HG03095 (cell line): ENCODE results near the gene MC1R.
"Not testable (repeated sequence)": the region's sequence is repeated elsewhere in the genome, so short reads cannot be mapped to it uniquely, and the experiment has no call there.

Experiments
- ATAC-seq: cut with Tn5 transposase; IDR thresholded peaks from one replicate; pipeline ENCODE4 v1.9.1; 2021; ENCODE audit warnings: moderate library complexity; ENCODE audit not compliant: unreplicated experiment

Gene MC1R

GRCh38 chr16:89918453-89919347 is at the start of gene MC1R:
MC1R (plus strand) TSS chr16:89918862; CDS start chr16:89919259, 397 bp downstream.
- no peak for ATAC-seq

- ATAC-seq = no peak
These were observed 48.8 kb upstream of the MC1R start for GRCh38 chr16:89869911-89870310.

GRCh38 chr16:89870440-89870839 is 48.2 kb upstream of the MC1R start:
- no peak for ATAC-seq

DNA sequence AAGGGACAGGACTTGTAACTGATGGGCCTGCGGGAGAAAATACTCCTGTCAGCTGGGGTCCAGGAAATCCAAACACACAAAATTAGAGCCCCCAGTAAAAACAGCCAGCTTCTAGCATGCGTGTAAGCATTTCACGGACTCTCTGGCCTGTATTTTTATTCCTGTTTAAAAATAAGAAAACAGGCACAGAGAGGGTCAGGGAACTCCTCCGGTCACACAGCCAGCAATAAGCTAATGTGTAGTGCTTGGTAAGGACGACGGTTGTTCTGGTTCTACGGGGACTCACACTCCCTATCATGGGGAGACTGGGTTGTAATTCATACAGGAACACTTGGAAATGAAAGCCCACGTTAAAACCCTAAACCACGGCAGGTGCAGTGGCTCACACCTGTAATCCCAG is 46.8 kb upstream of the MC1R start:
- ATAC-seq = no peak

DNA sequence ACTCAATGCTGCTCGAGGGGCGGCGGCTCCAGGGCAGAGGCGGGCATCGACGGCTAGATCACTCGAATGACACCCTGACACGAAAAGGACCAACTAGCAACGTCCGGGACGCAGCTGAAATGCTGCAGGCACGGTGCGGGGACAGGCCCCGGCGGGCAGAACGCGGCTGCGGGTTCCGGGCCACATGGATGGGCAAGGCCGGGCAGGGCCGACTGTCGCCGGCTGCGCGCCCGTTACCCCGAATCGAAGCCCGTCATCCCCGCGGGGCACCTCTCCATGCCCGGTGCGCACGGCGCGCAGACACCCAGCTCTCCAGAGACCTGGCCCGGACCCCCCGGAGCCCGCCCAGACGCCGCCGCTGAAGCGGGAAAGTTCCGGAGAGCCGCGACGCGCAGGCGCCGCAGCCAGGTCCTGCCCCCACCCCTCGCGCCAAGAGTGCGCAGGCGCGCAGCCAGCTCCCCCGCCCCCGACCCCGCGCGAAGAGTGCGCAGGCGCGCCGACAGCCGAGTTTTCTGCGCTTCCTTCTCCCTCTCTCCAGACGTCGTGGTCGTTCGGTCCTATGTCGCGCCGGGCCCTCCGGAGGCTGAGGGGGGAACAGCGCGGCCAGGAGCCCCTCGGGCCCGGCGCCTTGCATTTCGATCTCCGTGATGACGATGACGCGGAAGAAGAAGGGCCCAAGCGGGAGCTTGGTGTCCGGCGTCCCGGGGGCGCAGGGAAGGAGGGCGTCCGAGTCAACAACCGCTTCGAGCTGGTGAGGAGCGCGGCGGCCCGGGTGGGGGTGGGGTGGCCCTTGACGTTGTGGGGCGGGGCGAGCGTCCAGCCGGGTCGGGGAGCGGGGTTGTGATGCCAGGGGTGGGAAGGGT is 45.3 kb upstream of the MC1R start, which contains the start of gene TCF25:
TSS of gene TCF25 (plus strand) at position 484 of the 863 bp plus-strand sequence. CDS start at position 560, 76 bp downstream.
- peak; percentile 25 for ATAC-seq

DNA sequence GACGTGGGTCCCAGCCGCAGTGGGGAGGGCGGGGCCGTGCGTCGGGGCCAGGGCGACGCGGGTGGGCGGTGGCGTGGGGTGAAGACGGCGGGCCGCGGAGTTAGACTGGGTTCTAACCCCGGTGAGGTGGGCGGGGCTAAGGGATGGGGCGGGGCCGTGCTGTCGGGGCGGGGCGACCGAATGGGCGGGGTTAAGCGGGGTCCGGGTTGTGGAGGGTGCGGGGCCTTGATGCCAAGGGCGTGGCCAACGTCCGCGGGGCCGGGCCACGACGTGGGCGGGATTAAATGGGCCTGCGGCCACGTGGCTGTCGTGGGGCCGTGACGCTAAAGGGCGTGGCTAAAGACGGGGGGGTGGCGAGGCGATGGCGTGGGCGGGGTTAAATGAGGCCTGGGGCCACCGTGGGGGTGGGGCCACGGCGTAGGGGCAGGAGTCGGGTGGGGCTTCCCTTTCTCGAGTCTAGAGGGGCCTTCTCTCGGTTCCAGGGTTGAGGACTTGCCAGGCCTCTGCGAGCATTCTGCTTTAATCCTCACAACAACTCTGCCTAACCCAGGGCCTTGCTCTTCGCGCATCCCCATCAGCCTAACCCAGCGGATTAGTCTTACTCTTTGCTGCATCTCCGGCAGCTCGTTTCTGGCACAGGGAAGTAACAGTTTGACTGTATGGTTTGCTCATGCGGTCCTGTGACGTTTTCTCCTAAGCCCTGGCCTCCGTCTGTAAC is 44.5 kb upstream of the MC1R start:
- ATAC-seq = peak; percentile 52

- not testable (repeated sequence) for ATAC-seq
These were observed 39.5 kb upstream of the MC1R start for GRCh38 chr16:89879123-89879522.

GRCh38 chr16:89880477-89881367 is 37.9 kb upstream of the MC1R start:
- no peak for ATAC-seq

- no peak for ATAC-seq
These were observed 37.3 kb upstream of the MC1R start for GRCh38 chr16:89881368-89881730.

DNA sequence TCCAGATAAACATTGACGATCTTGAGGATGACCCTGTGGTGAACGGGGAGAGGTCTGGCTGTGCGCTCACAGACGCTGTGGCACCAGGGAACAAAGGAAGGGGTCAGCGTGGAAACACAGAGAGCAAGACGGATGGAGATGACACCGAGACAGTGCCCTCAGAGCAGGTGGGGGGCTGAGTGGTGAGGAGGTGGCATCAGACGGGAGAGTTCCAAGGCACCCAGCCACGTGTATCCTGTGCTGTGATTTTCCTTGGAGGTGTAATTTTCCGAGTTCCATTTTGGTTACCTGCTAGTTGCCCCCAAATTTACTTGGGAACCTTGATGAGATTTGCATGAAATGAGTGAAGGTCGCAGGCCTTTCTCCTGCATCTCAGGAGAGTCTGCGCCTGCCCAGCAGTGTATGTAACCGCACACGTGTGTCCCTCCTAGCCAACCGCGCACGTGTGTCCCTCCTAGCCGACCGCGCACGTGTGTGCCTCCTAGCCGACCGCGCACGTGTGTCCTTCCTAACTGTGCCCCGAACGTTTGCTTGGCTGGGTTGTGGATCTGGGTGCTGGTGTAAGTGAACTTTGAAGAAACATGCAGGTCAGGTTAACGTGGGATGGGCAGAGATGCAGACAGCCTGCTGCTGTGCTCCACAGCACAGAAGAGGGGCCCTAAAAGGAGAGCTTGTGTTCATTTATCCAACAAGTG is 35.2 kb upstream of the MC1R start:
- no peak for ATAC-seq

GRCh38 chr16:89884041-89884421 is 34.6 kb upstream of the MC1R start:
- no peak for ATAC-seq

DNA sequence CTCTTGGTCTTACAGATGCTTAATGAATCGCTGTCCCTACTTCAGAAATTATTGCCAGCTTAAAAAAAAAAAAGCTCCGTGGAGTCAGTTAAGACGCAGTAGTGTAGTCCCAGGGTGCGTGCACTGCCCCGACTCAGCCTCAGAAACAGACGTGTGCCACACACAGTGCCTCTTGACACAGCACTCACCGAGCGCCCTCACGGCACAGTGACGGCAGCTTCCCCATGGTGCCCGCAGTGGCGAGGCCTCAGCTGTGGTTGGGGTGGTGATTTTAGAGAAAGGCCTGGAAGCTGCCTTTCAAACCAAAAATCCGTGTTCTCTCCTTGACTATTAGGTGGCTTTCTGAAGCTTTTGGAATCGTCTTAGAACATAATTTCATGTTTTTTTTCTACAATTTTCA is 31.4 kb upstream of the MC1R start:
- ATAC-seq = no peak

GRCh38 chr16:89890200-89890599 is 28.5 kb upstream of the MC1R start:
- ATAC-seq = no peak

- no peak for ATAC-seq
These were observed 27.6 kb upstream of the MC1R start for GRCh38 chr16:89890886-89891657.

DNA sequence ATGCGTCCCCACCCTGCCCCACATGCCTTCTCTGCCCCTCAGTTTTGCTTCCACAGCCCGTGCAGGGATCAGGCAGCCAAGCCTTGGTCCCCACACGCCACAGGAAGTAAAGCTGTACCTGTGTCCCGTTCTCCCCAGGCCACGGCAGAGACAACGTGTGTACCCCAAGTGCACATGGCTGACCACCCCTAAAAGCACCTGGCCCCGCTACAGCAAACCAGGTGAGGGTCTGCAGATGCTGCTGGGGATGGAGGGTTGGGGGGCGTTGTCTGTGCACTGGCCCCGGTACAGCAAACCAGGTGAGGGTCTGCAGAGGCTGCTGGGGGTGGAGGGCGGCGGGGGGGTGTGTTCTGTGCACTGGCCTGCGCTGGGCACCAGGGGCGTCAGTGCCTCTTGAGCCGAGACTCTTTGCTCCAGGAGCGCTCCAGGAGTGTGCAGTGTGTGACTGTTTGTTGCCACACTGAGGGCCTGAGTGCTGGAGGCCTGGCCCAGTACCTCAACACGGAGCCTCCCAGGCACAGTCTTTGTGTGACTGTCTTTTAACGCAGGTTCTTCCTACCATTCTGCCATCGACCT is 26.5 kb upstream of the MC1R start:
- no peak for ATAC-seq

DNA sequence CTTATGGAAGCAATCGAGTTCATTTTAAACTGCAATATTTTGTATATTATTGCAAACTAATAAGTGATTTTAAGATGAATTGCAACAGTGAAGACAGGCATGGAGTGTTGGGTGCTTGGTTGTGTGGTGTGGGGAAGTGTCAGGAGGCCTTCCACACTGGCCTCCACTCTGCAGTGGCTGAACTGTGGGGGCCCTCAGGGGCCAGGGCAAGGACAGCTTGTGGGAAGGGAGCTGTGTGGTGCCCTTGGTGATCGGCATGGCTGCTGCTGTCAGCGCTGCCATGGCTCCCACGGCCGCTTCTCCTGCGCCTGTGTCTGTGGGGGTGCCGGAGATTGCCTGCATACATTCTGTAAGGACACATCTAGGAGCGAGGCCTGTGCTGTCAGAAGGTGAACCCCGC is 26.0 kb upstream of the MC1R start:
- no peak for ATAC-seq

DNA sequence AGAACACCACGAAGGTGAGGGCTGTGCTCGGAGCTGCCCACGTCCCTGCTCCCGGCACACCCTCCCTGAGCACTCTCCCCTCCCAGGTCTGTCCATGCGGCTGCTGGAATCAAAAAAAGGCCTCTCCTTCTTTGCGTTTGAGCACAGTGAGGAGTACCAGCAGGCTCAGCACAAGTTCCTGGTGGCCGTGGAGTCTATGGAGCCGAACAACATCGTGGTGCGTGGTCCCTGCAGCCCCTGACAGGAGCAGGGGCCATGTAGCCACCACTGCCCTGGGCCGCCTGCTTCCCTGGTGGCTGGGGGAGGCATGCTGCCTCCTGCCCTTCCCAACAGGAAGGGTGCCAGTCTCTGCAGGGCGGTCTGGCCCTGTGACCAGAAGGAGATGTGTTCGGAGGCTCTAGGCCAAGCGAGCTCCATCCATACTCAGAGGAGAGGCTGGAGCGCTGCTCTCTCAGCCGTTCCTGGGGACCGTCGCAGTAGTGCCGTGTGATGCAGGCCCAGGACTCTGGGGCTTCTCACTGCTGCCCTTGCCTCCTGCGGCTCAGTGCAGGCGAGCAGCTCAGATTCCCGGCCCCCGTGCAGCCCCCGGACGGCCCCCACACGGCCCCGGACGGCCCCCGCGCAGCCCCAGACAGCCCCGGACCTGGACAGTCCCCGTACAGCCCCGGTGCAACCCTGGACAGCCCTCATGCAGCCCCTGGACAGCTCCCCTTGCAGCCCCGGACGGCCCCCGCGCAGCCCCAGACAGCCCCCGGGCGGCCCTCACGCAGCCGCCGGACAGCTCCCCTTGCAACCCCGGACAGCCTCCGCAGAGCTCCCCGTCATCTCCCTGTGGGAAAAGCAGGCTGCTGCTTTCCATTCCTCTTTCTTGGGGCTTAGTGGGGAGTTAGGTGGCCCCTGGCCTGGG is 24.8 kb upstream of the MC1R start:
- no peak for ATAC-seq
